Gastroesophageal sphincter (tissue), 3 donors: ENCODE data around the gene S100A16.

Experiments used
- CTCF ChIP-seq, 4 experiments: fragments of 200-600 bp in 2 of 4; fragments of 450-650 bp in 2 of 4; sonication (generic) in 1 of 4; IDR thresholded peaks; one replicate each; pipeline ENCODE4 v1.5.1; 2017 to 2019; ENCODE audit warnings: antibody characterized with exemption in 4 of 4, mild to moderate bottlenecking in 2 of 4, moderate library complexity in 2 of 4
- EP300 ChIP-seq: sonication (generic); formaldehyde crosslinking; IDR thresholded peaks from one replicate; pipeline ENCODE4 v1.6.1; 2017; ENCODE audit warnings: antibody characterized with exemption, mild to moderate bottlenecking

GRCh38 chr1:153624965-153625611 is 12.2 kb upstream of the S100A16 start:
- no peak for TF ChIP-seq CTCF (IDR thresholded peaks at IDR 0.05)
- no peak for TF ChIP-seq EP300
